B cell (primary cell): Measurements from ENCODE around the gene A1BG.

Experiments used
- CTCF ChIP-seq: fragments of 200-600 bp; IDR thresholded peaks from one replicate; pipeline ENCODE4 v1.8.0; 2022; ENCODE audit warnings: antibody characterized with exemption, mild to moderate bottlenecking
- EZH2 ChIP-seq: IDR thresholded peaks from 2 replicates; pipeline ENCODE4 v1.6.1; 2012; ENCODE audit warnings: borderline replicate concordance, low read depth, mild to moderate bottlenecking, moderate library complexity, low read length; ENCODE audit not compliant: insufficient read depth, poor library complexity, severe bottlenecking

GRCh38 chr19:58352760-58353671 is at the start of gene A1BG:
- TF ChIP-seq EZH2 (no peak), CTCF (no peak)
